Left forelimb (tissue), 1 donor: ENCODE results near the gene TMEM143.
"Not testable (repeated sequence)": the region's sequence is repeated elsewhere in the genome, so short reads cannot be mapped to it uniquely, and the experiment has no call there.

Experiments
- DNase-seq: peaks from one replicate; pipeline ENCODE4 v3.0.0-alpha.2; 2018; ENCODE audit warnings: low spot score

TMEM143 gene

GRCh38 chr19:48391100-48392005, 27.6 kb upstream of the TMEM143 start, which contains the start of gene KDELR1:
TSS of gene KDELR1 (minus strand) at chr19:48391551. CDS start at chr19:48391358, 193 bp downstream.
- DNase-seq, result peak; percentile 91

DNA sequence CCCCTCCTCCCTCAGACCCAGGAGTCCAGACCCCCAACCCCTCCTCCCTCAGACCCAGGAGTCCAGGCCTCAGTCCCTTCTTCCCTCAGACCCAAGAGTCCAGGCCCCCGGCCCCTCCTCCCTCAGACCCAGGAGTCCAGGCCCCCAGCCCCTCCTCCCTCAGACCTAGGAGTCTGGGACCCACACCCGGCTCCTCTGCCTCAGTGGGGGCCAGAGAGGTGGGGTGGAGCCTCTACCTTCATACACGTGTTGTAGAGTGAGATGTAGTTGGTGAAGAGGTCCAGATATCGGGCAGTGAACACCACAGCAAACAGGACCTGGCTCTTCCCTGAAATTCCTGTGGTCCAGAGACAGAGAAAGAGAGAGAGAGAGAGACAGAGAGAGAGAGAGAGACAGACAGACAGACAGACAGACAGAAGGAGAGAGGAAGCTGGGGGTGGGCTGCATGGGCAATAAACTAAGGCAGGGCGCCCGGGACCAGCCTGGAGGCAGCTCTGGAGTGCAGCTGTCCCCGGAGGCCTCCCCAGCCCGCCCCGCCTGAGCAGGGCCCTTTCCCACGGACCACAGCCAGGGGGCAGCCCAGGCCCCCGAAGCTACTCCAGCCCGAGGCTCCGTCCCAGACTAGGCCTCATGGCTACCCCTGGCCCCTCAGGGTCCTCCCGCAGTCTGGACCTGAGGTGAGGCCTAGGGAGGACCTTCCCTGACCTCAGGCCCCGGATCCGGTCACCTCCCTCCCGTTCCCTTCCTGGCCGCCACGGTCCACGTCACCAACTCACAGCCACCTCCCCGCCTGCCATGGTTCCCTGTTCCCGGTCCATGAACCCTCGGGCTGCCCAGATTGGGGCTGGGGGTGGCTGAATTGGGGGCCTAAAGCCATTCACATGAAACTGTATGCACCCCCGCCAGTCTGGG, 26.7 kb upstream of the TMEM143 start:
- peak; percentile 82 for DNase-seq

- no peak for DNase-seq
Observed at GRCh38 chr19:48386981-48387380, 23.2 kb upstream of the TMEM143 start.

DNA sequence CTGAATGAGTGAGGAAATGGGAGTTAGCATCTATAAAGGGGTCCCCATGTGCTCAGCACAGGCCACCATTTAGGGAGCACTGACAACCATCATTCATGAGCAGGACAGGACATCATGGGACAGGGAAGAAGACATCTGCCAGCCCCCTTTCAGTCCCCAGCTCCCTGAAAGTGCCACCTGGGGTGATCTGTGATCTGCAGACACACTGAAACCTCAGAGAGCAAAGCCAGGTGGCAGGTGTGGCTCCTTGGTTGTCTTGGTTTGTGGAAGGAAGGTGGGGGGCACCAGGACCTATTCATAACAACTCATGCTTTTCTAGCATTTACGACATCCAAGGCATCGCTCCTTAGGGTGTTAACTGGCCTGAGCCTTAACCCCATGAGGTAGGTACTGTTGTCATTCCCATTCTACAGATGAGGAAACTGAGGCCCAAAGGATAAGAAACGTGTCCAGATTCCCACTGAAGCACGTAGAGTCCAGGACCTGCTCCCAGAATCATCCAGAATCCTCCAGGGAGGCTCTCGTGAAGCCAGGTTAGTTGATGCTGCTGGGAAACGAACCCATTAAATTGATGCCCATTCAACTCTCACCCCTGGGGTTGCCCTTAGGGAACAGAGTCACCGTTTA, 21.8 kb upstream of the TMEM143 start:
- no peak for DNase-seq

GRCh38 chr19:48382286-48382685, 18.5 kb upstream of the TMEM143 start:
- DNase-seq, result no peak

- no peak for DNase-seq
Observed at GRCh38 chr19:48381178-48381950, 17.6 kb upstream of the TMEM143 start.

DNA sequence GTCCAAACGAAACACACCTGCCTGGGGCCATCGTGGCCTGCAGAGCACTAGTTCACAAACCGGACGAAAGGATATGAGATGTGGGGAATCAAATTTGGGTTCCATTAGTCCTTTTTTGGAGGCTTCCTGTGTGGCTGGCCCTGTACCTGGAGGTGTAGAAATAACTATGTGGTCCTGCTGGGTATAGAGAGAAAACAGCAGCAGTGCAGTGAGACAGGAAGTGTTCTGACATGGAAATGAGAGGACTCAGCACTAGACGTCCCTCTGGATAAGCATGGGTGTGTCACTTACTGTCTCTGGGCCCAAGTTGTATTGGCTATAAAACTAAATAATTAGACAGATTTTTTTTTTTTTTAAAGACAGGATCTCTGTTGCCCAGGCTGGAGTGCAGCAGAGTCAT, 15.3 kb upstream of the TMEM143 start:
- no peak for DNase-seq

DNA sequence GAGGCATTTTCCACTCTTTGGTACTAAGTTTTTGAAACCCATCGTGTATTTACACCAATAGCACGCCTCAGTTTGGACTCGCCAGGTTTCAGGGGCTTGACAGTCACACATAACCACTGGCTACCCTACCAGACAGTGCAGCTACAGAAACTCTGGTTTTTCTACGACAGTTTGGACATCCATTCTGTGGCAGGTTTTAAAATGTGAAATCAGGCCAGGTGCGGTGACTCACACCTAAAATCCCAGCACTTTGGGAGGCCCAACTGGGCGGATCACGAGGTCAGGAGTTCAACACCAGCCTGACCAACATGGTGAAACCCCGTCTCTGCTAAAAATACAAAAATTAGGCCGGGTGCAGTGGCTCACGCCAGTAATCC, 14.4 kb upstream of the TMEM143 start:
- DNase-seq, result no peak

DNA sequence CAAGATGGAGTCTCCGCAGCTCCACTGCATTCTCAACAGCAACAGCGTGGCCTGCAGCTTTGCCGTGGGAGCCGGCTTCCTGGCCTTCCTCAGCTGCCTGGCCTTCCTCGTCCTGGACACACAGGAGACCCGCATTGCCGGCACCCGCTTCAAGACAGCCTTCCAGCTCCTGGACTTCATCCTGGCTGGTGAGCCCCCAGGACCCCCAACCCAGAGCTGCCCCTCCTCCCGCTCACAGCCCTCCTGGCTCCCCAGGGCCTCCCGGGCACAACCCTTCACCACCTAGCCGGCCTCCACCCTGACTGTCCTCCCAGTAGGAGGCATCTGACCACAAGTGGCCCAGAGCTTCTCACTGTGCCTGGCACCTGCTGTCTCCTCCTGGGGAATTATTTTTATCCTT, 9.8 kb upstream of the TMEM143 start:
- DNase-seq, result no peak

DNA sequence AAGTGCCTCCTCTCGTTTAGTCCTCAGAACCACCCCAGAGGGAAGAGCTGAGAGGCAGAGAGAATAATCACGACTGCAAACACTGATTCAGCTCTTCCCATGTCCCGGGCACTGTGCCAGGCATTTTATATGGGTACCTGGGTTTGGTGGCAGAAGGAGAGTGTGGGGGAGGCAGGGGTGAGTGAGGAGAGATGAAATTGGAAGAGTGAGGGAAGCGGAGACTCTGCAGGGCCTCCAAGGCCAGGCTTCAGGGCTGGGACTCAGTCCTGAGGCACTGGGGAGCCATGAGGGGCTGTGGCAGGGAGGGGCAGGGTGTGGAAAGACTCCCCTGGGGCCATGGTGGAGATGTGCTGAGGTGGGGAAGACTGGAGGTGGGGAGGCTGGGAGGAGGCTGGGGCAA, 9.2 kb upstream of the TMEM143 start:
- DNase-seq, result no peak

DNA sequence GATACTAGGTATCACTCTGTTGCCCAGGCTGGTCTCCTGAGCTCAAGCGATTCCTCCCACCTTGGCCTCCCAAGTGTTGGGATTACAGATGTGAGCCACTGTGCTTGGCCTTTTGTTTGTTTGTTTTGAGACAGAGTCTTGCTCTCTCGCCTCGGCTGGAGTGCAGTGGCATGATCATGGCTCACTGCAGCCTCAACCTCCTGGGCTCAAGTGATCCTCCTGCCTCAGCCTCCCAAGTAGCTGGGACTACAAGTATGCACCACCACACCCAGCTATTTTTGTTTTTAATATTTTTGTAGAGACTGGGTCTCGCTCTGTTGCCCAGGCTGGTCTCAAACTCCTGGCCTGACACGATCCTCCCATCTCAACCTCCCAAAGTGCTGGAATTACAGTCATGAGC, 8.0 kb upstream of the TMEM143 start:
- DNase-seq, result not testable (repeated sequence)

DNA sequence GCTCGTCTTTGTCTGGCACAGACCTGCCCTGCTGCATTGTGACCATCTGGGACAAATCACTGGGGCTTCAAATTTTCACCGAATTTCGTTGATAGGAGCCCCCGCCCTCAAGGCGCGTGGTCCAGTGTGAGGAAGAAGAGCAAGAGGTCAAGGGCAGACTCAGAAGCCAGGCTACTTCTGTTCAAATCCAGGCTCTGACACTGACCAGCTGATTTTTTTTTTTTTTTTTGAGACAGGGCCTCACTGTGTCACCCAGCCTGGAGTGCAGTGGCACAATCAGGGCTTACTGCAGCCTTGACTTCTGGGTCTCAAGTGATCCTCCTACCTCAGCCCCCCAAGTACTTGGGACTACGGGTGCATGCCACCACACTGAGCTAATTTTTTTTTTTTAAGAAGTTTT, 7.6 kb upstream of the TMEM143 start:
- DNase-seq, result no peak

DNA sequence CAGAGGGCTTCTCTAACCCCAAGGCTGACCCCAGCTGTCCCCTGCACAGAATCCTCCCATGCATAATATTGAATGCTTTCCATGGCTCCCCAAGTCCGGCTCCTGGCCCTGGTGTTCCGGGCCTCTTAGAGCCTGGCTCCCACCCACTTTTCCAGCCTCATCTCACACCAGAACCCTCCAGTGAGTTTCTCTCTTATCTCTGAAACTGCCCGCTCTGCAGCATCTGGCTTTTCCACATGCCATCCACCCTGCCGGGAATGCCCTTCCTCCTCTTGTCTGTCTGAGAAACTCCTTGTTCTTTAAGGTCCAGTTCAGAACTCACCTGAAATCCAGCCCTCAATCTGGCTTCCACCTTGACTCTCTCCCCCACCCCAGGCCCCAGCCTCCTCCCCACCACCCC, 7.2 kb upstream of the TMEM143 start:
- no peak for DNase-seq

DNA sequence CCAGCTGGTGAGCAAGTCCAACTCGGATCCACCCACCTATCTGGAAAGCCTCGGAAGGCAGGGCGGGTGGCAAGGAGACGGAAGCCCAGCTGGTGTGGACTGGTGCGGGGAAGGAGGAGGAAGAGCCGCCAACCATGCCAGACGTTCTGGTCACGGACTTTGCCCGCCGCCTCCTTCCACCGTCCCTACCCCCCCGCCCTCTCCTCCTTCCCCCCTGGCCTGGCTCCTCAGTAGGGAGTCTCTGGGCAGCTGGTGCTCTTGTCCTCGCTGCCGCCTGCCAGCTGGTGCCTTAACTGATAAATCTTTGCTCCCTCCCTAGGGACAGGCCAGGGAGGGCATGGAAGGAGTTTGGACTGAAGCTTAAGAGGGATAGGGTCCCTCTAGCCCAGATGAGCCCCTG, 5.2 kb upstream of the TMEM143 start:
- no peak for DNase-seq

DNA sequence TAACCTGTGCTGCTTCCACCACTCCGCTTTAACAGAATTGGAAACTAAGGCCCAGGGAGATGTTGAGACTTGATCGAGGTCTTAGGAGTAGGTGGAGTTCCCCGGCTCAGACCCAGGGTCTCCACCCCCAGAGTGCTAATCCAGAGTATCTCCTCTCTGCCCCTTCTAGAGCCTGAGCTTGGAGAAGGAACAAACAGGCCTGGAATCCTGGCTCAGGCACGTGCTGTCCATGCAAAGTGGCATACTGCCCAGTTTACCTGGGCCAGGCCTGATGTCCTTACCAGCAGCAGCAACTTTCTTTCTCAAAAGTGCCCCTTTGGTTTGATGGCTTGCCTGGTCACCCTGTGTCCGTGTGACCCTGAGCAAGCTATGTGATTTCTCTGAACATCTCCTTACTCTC, 4.1 kb upstream of the TMEM143 start:
- DNase-seq, result no peak

- no peak for DNase-seq
Observed at GRCh38 chr19:48365602-48366001, 1.9 kb upstream of the TMEM143 start.

DNA sequence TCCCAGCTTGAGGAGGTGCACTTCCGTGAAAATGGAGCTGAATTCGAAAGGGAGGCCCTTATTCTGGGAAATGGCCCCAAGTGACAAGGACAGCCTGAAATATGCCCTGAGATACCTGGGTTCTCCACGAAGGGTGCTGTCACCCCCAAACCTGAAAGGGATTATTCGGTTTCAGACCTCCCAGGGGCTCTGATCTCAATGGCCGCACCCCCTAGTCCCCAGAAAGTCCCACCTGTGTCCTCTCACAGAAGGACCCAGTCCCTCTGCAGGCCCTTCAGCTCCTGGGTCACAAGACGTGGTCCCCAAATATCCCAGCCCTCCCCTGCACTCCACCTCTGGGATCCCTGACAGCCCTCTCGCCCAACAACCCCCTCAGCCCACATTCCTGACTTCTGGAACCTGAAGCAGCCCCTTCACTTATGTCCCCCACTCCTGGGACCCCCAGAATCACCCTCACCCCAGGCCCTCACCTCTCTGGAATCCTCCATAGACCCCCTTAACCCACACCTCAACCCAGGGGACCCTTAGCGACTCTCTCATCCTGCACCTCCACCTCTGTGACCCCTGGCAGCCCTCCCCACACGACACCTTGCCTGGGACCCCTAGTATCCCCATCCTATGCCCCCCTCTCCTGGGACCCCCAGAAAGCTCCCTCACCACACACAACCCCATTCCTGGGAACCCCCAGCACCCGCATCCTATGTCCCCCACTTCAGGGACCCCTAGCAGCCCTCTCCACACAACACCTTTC, 1.0 kb upstream of the TMEM143 start:
- no peak for DNase-seq

GRCh38 chr19:48363500-48363809, 285 bp downstream of the TMEM143 start:
- DNase-seq, result no peak

GRCh38 chr19:48362716-48363499, 832 bp downstream of the TMEM143 start:
- DNase-seq, result peak; percentile 92

- no peak for DNase-seq
Observed at GRCh38 chr19:48361912-48362311, 1.8 kb downstream of the TMEM143 start.
